Measurements from ENCODE around the gene DAPK2.

DAPK2 gene

GRCh38 chr15:63939531-63940130 is 106.7 kb downstream of the DAPK2 start:
- no peak for DNase-seq

GRCh38 chr15:63938486-63939061 is 107.7 kb downstream of the DAPK2 start:
- no peak for DNase-seq

GRCh38 chr15:63933522-63933921 is 112.8 kb downstream of the DAPK2 start:
- no peak for DNase-seq

- DNase-seq: no peak
Measured at GRCh38 chr15:63931556-63931955, 114.7 kb downstream of the DAPK2 start.

DNA sequence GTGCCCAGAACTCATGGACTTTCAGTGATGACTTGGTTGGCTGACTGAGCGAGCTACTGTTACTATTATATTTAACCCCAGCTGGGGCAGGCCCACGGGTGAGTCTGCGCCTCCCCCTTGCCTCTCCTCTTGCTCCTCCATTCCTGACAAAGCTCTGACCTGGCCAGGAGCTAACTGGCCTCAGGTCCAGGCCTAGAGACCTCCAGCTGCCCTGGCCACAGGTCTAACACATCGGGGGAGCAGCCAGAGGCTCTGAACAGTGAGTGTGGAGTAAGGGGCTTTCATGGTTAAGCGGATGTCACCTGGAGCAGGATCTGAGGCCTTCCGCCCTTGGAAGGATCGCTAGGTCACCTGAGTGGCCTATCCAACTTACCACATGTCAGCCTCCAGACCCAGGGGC is 116.3 kb downstream of the DAPK2 start:
- no peak for DNase-seq

DNA sequence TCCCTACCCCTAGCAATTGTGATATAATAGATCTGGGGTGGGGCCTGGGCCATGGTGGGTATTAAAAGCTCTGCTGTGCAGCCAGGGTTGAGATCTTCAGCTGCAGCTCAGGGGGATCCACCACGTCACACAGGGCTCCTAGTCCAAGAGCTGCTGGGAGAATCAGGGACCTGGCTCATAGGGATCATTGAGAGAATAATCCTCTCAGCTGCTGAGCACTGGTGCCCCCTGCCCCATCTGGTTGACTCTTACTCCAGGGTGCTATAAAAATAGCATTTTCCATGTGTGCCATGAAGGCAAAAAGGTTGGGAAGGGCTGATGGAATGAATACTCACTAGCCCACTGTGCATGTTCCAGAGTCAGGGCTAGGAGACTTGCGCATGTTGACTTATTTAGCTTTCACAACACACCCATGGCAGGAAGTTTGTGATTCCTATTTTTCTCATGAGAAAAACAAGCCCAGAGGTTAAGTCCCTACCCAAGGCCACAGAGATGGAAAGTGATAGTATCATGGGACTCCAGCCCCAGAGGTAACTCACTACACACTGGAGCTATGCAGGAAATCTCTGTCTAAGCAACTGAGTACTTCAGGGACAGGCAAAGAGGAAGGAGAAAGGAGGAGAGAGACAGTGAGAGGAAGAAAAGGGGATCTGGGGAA is 118.0 kb downstream of the DAPK2 start:
- DNase-seq: no peak

DNA sequence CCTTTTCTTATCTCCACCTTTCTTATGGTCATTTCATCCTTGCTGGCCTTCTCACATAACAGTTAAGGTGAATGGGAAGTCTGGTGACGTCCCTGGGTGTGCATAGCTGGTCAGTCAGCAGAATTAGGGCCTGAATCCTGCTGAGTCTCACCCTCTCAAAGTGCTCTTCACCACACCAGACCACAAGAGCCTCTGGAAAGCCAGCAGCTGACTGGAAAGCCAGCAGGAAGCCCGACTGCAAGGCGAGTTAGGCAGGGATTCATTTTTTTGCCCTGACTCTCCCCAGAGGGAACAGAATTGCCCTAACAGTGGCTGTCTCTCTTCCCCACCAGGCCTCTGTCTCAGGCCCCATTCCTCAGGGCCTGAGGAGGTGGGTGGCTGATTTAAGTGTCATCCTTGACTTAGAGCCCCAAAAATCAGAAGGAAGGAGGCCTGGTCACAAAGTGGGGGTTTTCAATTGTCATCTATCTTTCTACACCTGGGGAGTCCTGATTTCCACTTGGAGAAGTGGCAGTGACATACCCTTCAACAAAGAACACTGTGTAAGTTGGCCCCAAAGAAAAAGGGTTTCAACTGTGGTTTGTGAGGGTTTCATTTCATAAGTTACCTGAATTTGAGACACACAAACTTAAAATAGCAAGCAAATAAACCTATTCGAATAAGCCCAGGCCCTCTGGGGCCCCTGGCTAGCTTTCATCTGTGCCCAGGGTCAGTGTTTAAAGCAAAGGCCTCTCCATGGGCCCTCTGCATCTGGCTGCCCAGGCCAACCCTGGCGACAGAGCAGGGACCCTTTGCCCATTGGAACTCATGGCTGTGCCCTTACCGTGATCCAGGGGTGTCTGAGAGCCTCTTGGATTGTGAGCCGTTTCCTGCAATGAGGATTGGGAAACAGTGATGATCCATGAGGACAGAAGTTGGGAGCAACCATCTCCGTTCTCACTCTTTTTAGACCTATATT is 122.0 kb downstream of the DAPK2 start:
- DNase-seq: peak; percentile 25

GRCh38 chr15:63922916-63923315 is 123.4 kb downstream of the DAPK2 start:
- DNase-seq: no peak

DNA sequence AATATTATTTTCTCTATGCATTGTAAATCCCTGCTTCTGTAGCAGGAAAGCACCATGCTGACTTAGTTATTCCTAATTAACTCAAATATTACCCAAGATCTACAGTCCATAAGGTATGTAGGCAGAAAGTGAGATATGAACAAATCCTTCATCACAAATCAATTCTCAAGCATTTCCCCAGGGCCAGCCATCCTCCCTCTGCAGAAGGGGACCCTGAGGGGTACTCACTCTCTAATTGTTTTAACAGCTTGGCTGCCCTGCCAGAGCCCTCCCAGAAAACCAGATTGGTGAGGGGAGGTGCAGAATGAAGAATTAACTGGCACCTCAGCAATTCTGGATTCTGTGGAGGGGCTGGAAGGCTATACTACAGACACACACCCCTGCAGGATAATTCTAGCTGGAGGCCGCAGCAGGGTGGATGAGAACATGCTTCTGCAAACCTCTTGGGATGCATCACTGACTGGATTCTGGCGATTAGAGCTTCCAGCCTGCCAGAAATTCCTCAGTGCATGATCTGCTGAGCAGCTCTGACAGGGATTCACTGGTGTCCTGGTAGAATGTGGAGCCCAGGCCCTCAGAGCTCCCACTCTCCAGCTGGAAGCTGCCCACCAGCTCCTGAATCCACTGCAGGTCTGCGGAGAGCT is 123.9 kb downstream of the DAPK2 start:
- DNase-seq: no peak

DNA sequence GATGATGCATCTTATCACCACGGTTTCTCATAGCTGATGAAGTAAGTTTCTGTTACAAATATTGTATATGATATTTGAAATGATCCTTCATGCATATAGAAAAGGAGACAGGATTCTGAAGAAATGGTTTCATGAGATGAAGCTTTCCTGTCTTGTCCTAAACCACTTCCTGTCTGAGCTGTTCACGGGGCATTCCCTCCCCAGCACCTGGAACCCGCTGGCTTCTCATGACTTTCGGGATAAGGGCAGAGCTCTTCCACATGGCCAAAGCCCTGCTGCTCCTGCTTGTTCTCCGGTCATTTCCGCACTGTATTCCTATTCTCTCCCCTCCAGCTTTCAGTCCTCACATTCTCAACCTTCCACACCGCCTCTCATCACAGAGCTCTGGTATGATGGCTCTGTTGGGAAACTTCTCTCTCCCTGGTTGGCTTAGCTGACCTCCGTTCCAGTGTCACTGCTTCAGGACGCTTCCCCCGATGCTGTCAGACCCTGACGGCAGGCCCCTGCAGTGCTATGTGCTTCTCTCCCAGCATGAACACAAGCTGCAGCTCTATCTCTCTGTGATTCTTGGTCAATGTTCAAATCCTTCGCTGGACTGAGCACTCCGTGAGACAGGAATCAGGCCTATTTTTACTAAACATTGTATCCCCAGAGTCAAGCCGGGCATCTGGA is 125.6 kb downstream of the DAPK2 start:
- no peak for DNase-seq

- no peak for DNase-seq
Measured at GRCh38 chr15:63918901-63919348, 127.4 kb downstream of the DAPK2 start.

DNA sequence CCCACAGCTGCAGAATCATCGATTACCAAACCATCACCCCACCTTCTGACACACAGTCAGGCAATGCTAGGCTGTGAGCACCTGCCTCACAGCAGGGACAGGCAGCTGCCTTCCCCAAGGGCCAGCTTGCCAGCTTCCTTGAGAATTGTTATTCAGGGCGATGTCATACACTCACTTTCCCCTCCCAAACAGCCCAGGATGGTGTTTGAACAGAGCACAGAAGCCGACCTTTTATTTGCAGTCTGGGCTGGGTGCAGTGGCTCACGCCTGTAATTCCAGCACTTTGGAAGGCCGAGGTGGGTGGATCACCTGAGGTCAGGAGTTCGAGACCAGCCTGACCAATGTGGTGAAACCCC is 128.0 kb downstream of the DAPK2 start:
- DNase-seq: peak; percentile 43

- DNase-seq: no peak
Measured at GRCh38 chr15:63917588-63918316, 128.5 kb downstream of the DAPK2 start.

GRCh38 chr15:63915873-63916771 is 130.2 kb downstream of the DAPK2 start:
- no peak for DNase-seq

- DNase-seq: no peak
Measured at GRCh38 chr15:63915209-63915872, 130.9 kb downstream of the DAPK2 start.

DNA sequence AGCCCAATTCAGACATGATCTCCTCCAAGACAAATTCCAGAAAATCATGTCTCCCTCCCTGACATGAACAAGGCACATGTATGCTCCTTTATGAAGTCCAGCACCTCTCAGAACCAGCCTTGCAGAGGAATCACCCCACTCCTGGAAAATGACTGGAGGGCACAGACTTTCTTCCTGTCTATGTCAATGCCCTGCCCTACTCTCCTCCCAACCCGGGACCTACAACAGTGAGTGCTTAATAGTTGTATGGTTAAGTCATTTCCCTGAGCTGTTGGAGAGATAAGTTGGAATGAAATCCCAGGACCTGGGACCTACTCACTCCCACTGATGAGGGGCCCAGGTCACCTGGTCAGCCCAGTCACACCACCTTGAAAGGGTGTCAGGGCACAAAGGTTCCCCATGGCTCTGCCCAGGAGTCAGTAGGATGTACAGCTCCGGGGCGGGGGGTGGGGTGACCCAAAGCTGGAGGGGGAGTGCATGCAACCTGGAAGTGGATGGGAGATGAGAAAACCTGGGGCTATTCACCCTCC is 132.4 kb downstream of the DAPK2 start:
- no peak for DNase-seq

- no peak for DNase-seq
Measured at GRCh38 chr15:63913336-63913735, 132.9 kb downstream of the DAPK2 start.

- DNase-seq: no peak
Measured at GRCh38 chr15:63912061-63912615, 134.1 kb downstream of the DAPK2 start.

DNA sequence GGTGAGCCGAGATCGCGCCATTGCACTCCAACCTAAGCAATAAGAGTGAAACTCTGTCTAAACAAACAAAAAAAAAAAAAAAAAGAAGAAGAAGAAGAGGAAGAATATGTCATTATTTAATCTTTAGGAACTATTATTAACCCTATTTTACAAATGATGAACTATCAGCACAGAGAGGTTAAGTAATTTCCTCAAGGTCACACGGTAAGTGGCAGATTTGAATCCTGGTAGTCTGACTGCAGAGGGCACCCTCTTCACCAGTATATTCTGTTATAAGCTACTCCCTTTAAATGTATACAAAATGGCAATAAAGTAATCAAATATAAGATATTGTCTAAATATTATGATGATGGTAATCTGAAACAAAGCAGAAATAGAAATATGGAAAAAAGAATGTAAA is 135.1 kb downstream of the DAPK2 start:
- no peak for DNase-seq

All from NCI-H510A (cell line).